Mesodermal cell (in vitro differentiated cells): Measurements from ENCODE around the gene FAM3A.
A peak's percentile ranks its signal among the peaks of the same experiment; 100 is the strongest.

ENCODE experiments used
- H3K27ac ChIP-seq: 2 replicates; pipeline ENCODE4 v1.7.0; 2013; ENCODE audit warnings: mild to moderate bottlenecking, low read depth, low read length, moderate library complexity; ENCODE audit not compliant: severe bottlenecking
- H3K36me3 ChIP-seq: 2 replicates; pipeline ENCODE4 v1.7.1; 2013; ENCODE audit warnings: mild to moderate bottlenecking, low read length, moderate library complexity; ENCODE audit not compliant: control insufficient read depth, insufficient read depth
- H3K4me1 ChIP-seq: one replicate; pipeline ENCODE4 v1.7.1; 2013; ENCODE audit warnings: mild to moderate bottlenecking, low read length; ENCODE audit not compliant: insufficient read depth, control insufficient read depth, poor library complexity, severe bottlenecking
- H3K4me3 ChIP-seq: 2 replicates; pipeline ENCODE4 v1.7.0; 2013; ENCODE audit warnings: low read length, control low read depth, mild to moderate bottlenecking; ENCODE audit not compliant: insufficient read depth, poor library complexity, severe bottlenecking; ENCODE audit errors: extremely low read depth
- H3K9me3 ChIP-seq: 2 replicates; pipeline ENCODE4 v1.7.1; 2013; ENCODE audit warnings: mild to moderate bottlenecking, low read length, moderate library complexity; ENCODE audit not compliant: control insufficient read depth
- WGBS, 2 experiments: methylation state at CpG; one replicate each; pipeline ENCODE4 v1.1.5; 2013; ENCODE audit warnings: missing lambda C conversion rate in 2 of 2; ENCODE audit not compliant: insufficient coverage in 2 of 2; 5-methylcytosine and 5-hydroxymethylcytosine counted together

The FAM3A gene

GRCh38 chrX:154466036-154466435 lies 50.0 kb downstream of the FAM3A start:
- H3K4me1 ChIP-seq = no peaks in the 10 kb centered on the region
- H3K27ac ChIP-seq = no peak overlapping the region
- no peaks in the 10 kb centered on the region for H3K9me3 ChIP-seq
- no peak overlapping the region for H3K4me3 ChIP-seq
- peaks cover 49% of the 10 kb centered on the region for H3K36me3 ChIP-seq
- WGBS, 2 experiments = 95 to 96% methylated on average over 10 to 20 of the region's 32 CpGs

- Histone ChIP-seq H3K27ac (no peak overlapping the region), H3K4me3 (no peak overlapping the region), H3K36me3 (peaks cover 48% of the 10 kb centered on the region), H3K4me1 (no peaks in the 10 kb centered on the region), H3K9me3 (no peaks in the 10 kb centered on the region)
- WGBS, 2 experiments = 80 to 87% methylated on average over 1 to 12 of the region's 14 CpGs
Measured at GRCh38 chrX:154465601-154466000, 50.4 kb downstream of the FAM3A start.

GRCh38 chrX:154464806-154465365 lies 51.1 kb downstream of the FAM3A start:
- Histone ChIP-seq H3K27ac (no peak overlapping the region), H3K4me1 (no peaks in the 10 kb centered on the region), H3K36me3 (peaks cover 52% of the 10 kb centered on the region), H3K4me3 (no peak overlapping the region), H3K9me3 (no peaks in the 10 kb centered on the region)
- WGBS, 2 experiments = 98 to 99% methylated on average over 14 to 19 of the region's 28 CpGs

DNA sequence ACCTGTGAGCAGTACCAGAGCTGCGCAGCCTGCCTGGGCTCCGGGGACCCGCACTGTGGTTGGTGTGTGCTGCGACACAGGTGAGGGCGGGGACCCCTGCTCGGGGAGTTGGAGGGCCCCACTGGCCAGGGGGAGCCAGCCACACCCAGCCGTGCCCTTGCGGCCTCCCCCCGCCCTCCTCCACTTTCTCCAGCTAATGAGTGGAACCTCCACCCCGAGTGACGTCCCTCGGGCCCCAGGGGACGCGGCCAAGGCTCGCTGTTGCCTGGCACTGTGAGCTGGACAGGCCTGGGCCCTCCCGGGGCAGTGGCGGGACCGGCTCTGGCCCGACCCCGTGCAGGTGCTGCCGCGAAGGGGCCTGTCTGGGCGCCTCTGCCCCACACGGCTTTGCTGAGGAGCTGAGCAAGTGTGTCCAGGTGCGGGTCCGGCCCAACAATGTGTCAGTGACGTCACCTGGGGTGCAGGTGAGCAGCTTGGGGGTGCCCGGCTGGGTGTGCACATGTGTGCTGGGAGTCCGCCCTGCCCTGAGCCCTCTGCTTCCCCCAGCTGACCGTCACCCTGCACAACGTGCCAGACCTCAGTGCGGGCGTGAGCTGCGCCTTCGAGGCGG lies 52.3 kb downstream of the FAM3A start:
- no peaks in the 10 kb centered on the region for H3K9me3 ChIP-seq
- no peak overlapping the region for H3K27ac ChIP-seq
- H3K36me3 ChIP-seq = peaks cover 45% of the 10 kb centered on the region
- no peak overlapping the region for H3K4me3 ChIP-seq
- WGBS, 2 experiments = 91 to 97% methylated on average over 7 to 23 of the region's 36 CpGs
- no peaks in the 10 kb centered on the region for H3K4me1 ChIP-seq

- H3K4me1 ChIP-seq = no peaks in the 10 kb centered on the region
- H3K36me3 ChIP-seq = peaks cover 38% of the 10 kb centered on the region
- H3K9me3 ChIP-seq = no peaks in the 10 kb centered on the region
- no peak overlapping the region for H3K4me3 ChIP-seq
- no peak overlapping the region for H3K27ac ChIP-seq
- 100% methylated on average over 1 to 2 of the region's 8 CpGs for WGBS, 2 experiments
Measured at GRCh38 chrX:154462396-154462795, 53.6 kb downstream of the FAM3A start.

GRCh38 chrX:154460326-154460725 lies 55.7 kb downstream of the FAM3A start:
- 94 to 95% methylated on average over 12 to 18 of the region's 26 CpGs for WGBS, 2 experiments
- peaks cover 35% of the 10 kb centered on the region for H3K36me3 ChIP-seq
- H3K4me1 ChIP-seq = no peaks in the 10 kb centered on the region
- H3K4me3 ChIP-seq = no peak overlapping the region
- H3K27ac ChIP-seq = no peak overlapping the region
- H3K9me3 ChIP-seq = no peaks in the 10 kb centered on the region

GRCh38 chrX:154459832-154460231 lies 56.2 kb downstream of the FAM3A start:
- Histone ChIP-seq H3K4me3 (peak overlapping the region; percentile 66), H3K9me3 (no peaks in the 10 kb centered on the region), H3K36me3 (peaks cover 34% of the 10 kb centered on the region), H3K4me1 (no peaks in the 10 kb centered on the region), H3K27ac (no peak overlapping the region)
- 80 to 81% methylated on average over 1 to 6 of the region's 14 CpGs for WGBS, 2 experiments

DNA sequence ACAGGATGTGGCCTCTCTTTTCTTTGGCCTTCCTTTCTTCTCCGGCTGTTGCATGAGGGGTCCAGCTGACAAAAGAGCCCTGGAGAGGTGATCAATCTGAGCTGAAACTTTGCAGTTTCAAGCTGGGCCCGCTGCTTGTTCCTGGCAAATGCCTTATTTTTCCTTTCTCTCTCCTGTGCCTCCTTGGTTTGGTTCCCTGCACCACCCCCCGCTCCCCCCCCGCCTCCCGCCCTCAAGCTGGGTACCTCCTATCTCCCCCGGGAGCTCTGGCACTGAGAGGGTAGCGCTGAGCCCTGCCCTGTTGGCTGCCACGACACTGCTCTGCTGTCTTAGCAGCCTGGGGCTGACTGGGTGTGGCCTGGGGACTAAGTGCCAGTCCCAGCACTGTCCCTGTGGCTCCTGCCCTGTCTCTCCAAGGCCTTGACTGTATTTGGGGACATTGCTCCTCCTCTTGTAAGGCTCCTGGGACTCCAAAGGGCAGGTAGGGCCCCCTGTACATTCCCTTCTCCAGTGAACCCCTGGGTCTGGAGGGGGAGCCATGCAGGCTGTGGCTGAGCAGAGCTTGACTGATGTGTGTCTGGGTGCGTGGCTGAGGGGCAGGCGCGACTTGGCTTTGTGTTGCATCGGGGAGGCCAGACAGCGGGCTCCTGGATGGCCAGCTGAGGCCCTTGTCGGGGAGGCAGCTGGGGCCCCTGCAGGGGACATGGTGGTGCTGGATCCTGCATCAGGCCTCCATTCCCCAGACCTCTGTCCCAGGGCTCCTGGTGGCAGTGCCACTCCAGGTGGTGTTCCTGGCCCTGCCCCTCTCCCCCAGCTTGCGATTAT lies 56.9 kb downstream of the FAM3A start:
- Histone ChIP-seq H3K27ac (no peak overlapping the region), H3K4me1 (no peaks in the 10 kb centered on the region), H3K36me3 (peaks cover 27% of the 10 kb centered on the region), H3K4me3 (peak overlapping the region; percentile 66), H3K9me3 (no peaks in the 10 kb centered on the region)
- WGBS, 2 experiments = 43 to 48% methylated on average over 3 to 6 of the region's 15 CpGs

DNA sequence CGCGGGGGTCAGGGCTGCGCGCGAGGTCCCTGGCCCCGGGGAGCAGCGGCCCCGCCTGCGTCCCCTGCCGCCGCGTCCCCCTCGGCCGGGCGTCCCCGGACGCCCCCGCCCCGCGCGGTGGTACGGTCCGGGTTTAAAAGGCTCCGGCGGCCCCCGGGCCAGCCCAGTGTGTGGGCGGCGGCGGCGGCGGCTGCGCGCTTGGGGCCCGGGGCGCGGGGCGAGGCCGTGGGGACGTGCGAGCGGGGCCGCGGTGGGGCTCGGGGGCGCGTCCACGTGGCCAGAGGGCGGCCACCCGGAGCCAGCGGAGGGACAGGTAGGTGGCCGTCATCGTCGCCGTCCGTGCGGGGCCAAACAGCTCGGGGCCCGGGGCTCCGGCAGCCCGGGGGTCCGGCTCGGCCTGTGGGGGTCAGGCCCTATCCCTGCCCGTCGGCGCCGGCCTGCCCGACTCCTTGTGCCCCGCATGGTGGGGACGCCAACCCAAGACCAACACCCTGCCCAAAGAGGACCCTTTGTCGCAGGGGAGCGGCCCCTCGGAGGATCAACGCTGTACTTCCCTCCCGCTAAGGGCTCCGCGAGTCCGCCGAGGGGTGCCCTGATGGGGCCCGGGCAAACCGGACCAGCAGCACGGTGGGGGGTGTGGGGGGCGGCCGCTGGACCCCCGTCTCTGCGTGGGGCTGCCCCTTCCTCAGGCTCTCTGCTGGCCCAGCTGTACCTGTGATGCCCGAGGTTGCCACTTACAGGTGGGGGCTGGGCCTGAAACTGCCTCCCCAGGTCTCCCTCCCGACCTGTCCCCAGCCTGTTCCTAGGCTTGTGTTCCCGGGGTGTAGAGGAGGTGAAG lies 57.7 kb downstream of the FAM3A start, which contains the start of gene PLXNA3:
Gene PLXNA3, plus strand, starts transcription at position 166 of the 838 bp plus-strand sequence. CDS start 1,903 bp downstream, outside the sequence.
- no peak within 1 kb of the TSS for H3K27ac ChIP-seq
- H3K4me1 ChIP-seq = no peaks in the 10 kb centered on the region
- H3K4me3 ChIP-seq = peak within 1 kb of the TSS; percentile 66
- WGBS, 2 experiments = 0% methylated on average over 11 to 18 of the region's 88 CpGs
- H3K36me3 ChIP-seq = peaks cover 26% of the 10 kb centered on the region
- no peaks in the 10 kb centered on the region for H3K9me3 ChIP-seq

GRCh38 chrX:154457491-154458115 lies 58.4 kb downstream of the FAM3A start:
- Histone ChIP-seq H3K4me1 (no peaks in the 10 kb centered on the region), H3K9me3 (no peaks in the 10 kb centered on the region), H3K36me3 (peaks cover 26% of the 10 kb centered on the region), H3K4me3 (peak overlapping the region; percentile 66), H3K27ac (no peak overlapping the region)
- 8 to 63% methylated on average over 4 to 14 of the region's 65 CpGs for WGBS, 2 experiments
